Activated naive CD4-positive, alpha-beta T cell treated with anti-CD3 and anti-CD28 coated beads, Interleukin-2, amount 50 U/mL, for 24 hours (primary cell): Measurements from ENCODE around the gene IRF3.
"Not testable (repeated sequence)": the region's sequence is repeated elsewhere in the genome, so short reads cannot be mapped to it uniquely, and the experiment has no call there.

Source experiments
- H3K27ac Mint-ChIP-seq: one replicate; pipeline ENCODE4 v1.8.0; 2021; ENCODE audit warnings: mild to moderate bottlenecking, mixed read lengths
- H3K27me3 Mint-ChIP-seq: one replicate; pipeline ENCODE4 v1.8.0; 2021; ENCODE audit warnings: mixed read lengths
- H3K36me3 Mint-ChIP-seq: one replicate; pipeline ENCODE4 v1.8.0; 2021; ENCODE audit warnings: mixed read lengths
- H3K4me1 Mint-ChIP-seq: one replicate; pipeline ENCODE4 v1.8.0; 2021; ENCODE audit warnings: mixed read lengths
- H3K4me3 Mint-ChIP-seq: one replicate; pipeline ENCODE4 v1.8.0; 2021; ENCODE audit warnings: mild to moderate bottlenecking, mixed read lengths
- H3K9me3 Mint-ChIP-seq: one replicate; pipeline ENCODE4 v1.8.0; 2021; ENCODE audit warnings: mixed read lengths

Gene IRF3

GRCh38 chr19:49631014-49631588, 34.6 kb downstream of the IRF3 start:
- Mint-ChIP-seq H3K27ac (peak overlapping the region; percentile 35), H3K4me1 (peaks cover 5% of the 10 kb centered on the region), H3K27me3 (no peaks in the 10 kb centered on the region), H3K36me3 (no peaks in the 10 kb centered on the region), H3K9me3 (no peaks in the 10 kb centered on the region), H3K4me3 (no peak overlapping the region)

DNA sequence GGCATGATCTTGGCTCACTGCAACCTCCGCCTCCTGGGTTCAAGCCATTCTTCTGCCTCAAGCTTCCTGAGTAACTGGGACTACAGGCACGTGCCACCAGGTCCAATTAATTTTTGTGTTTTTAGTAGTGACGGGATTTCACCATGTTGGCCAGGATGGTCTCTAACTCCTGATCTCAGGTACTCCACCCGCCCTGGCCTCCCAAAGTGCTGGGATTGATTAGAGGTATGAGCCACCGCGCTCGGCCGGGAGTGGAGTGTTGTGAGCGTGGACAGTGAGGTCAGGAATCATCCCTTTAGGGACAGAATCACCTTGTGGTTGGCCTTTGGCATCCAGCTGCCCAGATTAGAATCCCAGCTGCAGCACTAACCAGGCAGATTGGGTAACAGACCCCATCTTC, 36.0 kb downstream of the IRF3 start:
- Mint-ChIP-seq H3K4me3 (no peak overlapping the region), H3K27me3 (no peaks in the 10 kb centered on the region), H3K4me1 (peaks cover 5% of the 10 kb centered on the region), H3K27ac (no peak overlapping the region), H3K9me3 (no peaks in the 10 kb centered on the region), H3K36me3 (no peaks in the 10 kb centered on the region)

GRCh38 chr19:49626226-49626625, 39.4 kb downstream of the IRF3 start:
- no peaks in the 10 kb centered on the region for H3K9me3 Mint-ChIP-seq
- no peaks in the 10 kb centered on the region for H3K27me3 Mint-ChIP-seq
- H3K4me3 Mint-ChIP-seq = no peak overlapping the region
- no peaks in the 10 kb centered on the region for H3K36me3 Mint-ChIP-seq
- no peak overlapping the region for H3K27ac Mint-ChIP-seq
- H3K4me1 Mint-ChIP-seq = peaks cover 5% of the 10 kb centered on the region

DNA sequence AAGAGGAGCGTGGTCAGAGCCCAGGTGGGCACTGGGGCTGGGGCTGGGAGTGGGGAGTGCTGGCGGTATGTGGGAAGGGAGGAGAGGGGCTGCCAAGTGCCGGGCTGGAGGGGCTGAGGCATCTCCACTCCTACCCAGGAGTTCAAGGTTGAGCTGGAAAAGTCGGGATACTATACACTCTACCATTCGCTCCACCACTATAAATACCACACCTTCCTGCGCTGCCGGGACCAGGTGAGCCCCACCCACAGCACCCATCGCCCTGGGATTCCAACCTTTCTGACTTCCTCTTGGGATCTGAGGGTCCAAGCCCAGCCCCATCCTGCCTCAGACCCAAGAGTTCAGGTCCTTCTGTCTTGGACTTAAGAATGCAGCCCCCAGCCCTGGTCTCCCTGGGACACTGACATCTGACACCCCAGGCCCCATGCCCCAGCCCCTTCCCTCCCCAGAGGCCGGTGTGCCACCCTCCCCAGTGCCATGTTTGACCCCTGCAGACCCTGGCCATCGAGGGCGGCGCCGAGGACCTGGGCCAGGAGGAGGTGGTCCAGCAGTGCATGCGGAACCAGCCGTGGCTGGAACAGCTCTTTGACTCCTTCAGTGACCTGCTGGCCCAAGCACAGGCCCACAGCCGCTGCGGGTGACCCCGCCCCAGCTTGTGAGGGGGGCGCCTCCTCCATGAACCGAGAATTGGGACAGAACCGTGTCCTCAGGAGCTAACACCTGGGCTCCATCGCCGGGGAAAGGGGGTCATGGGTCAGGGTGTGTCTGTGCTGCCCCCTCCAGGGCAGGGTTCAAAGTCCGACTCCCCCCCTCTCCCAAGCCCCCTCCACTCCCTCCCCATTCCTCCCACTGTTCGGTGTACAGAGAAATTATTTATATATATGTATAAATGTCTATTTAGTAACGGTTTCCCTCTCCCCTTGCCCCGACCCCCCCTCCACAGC, 40.4 kb downstream of the IRF3 start:
- Mint-ChIP-seq H3K4me1 (no peaks in the 10 kb centered on the region), H3K4me3 (no peak overlapping the region), H3K9me3 (no peaks in the 10 kb centered on the region), H3K27ac (no peak overlapping the region), H3K36me3 (no peaks in the 10 kb centered on the region), H3K27me3 (no peaks in the 10 kb centered on the region)

GRCh38 chr19:49617860-49618259, 47.8 kb downstream of the IRF3 start:
- H3K27ac Mint-ChIP-seq, H3K27me3 Mint-ChIP-seq: not testable (repeated sequence)
- H3K36me3 Mint-ChIP-seq = peaks cover 15% of the 10 kb centered on the region

DNA sequence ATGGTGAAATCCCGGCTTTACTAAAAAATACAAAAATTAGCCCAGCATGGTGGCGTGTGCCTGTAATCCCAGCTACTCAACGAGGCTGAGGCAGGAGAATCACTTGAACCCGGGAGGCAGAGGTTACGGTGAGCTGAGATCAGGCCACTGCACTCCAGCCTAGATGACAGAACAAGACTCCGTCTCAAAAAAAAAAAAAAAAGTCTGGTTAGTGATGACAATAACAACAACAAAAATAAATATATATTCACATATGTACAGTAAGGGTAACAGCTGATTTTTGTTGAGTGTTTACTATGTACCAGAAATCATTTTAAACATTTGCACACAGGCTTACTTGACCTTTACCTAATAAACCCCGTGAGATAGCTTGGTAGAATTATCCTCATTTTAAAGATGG, 48.7 kb downstream of the IRF3 start:
- no peak overlapping the region for H3K4me3 Mint-ChIP-seq
- peaks cover 16% of the 10 kb centered on the region for H3K4me1 Mint-ChIP-seq
- H3K9me3 Mint-ChIP-seq = no peaks in the 10 kb centered on the region
- H3K27me3 Mint-ChIP-seq = no peaks in the 10 kb centered on the region
- H3K36me3 Mint-ChIP-seq = peaks cover 15% of the 10 kb centered on the region
- H3K27ac Mint-ChIP-seq = peak overlapping the region; percentile 30

More at GRCh38 chr19:49617860-49618259, 47.8 kb downstream of the IRF3 start:
- H3K4me1 Mint-ChIP-seq = peaks cover 11% of the 10 kb centered on the region
- H3K9me3 Mint-ChIP-seq, H3K4me3 Mint-ChIP-seq: not testable (repeated sequence)

GRCh38 chr19:49616532-49616931, 49.1 kb downstream of the IRF3 start:
- Mint-ChIP-seq H3K27ac (no peak overlapping the region), H3K36me3 (peaks cover 15% of the 10 kb centered on the region), H3K9me3 (no peaks in the 10 kb centered on the region), H3K4me1 (peaks cover 16% of the 10 kb centered on the region), H3K27me3 (no peaks in the 10 kb centered on the region), H3K4me3 (no peak overlapping the region)

DNA sequence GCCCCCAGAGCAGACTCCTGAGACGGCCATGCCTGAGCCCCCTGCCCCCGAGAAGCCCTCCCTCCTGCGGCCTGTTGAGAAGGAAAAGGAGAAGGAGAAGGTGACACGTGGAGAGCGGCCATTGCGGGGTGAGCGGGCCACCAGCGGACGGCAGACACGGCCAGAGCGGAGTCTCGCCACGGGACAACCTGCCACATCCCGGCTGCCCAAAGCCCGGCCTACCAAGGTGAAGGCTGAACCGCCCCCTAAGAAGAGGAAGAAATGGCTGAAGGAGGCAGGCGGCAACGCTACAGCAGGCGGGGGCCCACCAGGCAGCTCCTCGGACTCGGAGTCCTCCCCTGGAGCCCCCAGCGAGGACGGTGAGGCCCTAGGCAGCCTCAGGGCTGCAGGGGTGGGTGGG, 49.8 kb downstream of the IRF3 start:
- Mint-ChIP-seq H3K27ac (no peak overlapping the region), H3K27me3 (no peaks in the 10 kb centered on the region), H3K9me3 (no peaks in the 10 kb centered on the region), H3K36me3 (peaks cover 15% of the 10 kb centered on the region), H3K4me1 (peaks cover 16% of the 10 kb centered on the region), H3K4me3 (no peak overlapping the region)

GRCh38 chr19:49614096-49614833, 51.4 kb downstream of the IRF3 start:
- H3K27ac Mint-ChIP-seq = no peak overlapping the region
- peaks cover 16% of the 10 kb centered on the region for H3K4me1 Mint-ChIP-seq
- H3K27me3 Mint-ChIP-seq = no peaks in the 10 kb centered on the region
- no peaks in the 10 kb centered on the region for H3K9me3 Mint-ChIP-seq
- no peak overlapping the region for H3K4me3 Mint-ChIP-seq
- H3K36me3 Mint-ChIP-seq = peaks cover 15% of the 10 kb centered on the region

GRCh38 chr19:49613374-49613773, 52.3 kb downstream of the IRF3 start:
- Mint-ChIP-seq H3K36me3 (peaks cover 12% of the 10 kb centered on the region), H3K27ac (no peak overlapping the region), H3K4me1 (peaks cover 16% of the 10 kb centered on the region), H3K9me3 (no peaks in the 10 kb centered on the region), H3K27me3 (no peaks in the 10 kb centered on the region), H3K4me3 (no peak overlapping the region)
